Hepatocyte (in vitro differentiated cells): ENCODE data around the gene TRPM5. TPM values are rescaled to one million over a fixed set of nuclear protein-coding genes. Genes with fewer than 3 reads are reported as not detected.

Experiments used
- DNase-seq: peaks from one replicate; pipeline ENCODE4 v3.0.0-alpha.2; 2016; ENCODE audit warnings: low spot score
- H2AFZ ChIP-seq: fragments of 200-600 bp; sonication (generic); 2 replicates; pipeline ENCODE4 v1.6.0; 2016; ENCODE audit warnings: antibody characterized with exemption, mild to moderate bottlenecking
- H3K27ac ChIP-seq: fragments of 200-600 bp; sonication (generic); 2 replicates; pipeline ENCODE4 v1.5.1; 2016; ENCODE audit warnings: mild to moderate bottlenecking
- H3K27me3 ChIP-seq: fragments of 200-600 bp; sonication (generic); 2 replicates; pipeline ENCODE4 v1.6.1; 2016
- H3K36me3 ChIP-seq: fragments of 200-600 bp; sonication (generic); replicated peaks from 2 replicates; pipeline ENCODE4 v1.5.1; 2016; ENCODE audit warnings: low read depth; ENCODE audit not compliant: insufficient read depth
- H3K4me1 ChIP-seq: fragments of 200-600 bp; sonication (generic); 2 replicates; pipeline ENCODE4 v1.5.1; 2016; ENCODE audit warnings: mild to moderate bottlenecking, moderate library complexity; ENCODE audit not compliant: insufficient read depth
- H3K4me2 ChIP-seq: fragments of 200-600 bp; sonication (generic); 2 replicates; pipeline ENCODE4 v1.6.0; 2016
- H3K4me3 ChIP-seq: fragments of 200-600 bp; sonication (generic); 2 replicates; pipeline ENCODE4 v1.5.1; 2016; ENCODE audit warnings: mild to moderate bottlenecking
- H3K79me2 ChIP-seq: fragments of 200-600 bp; sonication (generic); 2 replicates; pipeline ENCODE4 v1.6.0; 2017; ENCODE audit warnings: mild to moderate bottlenecking
- H3K9me2 ChIP-seq: fragments of 200-600 bp; sonication (generic); replicated peaks from 2 replicates; pipeline ENCODE4 v1.6.0; 2017; ENCODE audit warnings: mild to moderate bottlenecking; ENCODE audit not compliant: insufficient read depth
- H3K9me3 ChIP-seq: fragments of 200-600 bp; sonication (generic); 2 replicates; pipeline ENCODE4 v1.5.1; 2016; ENCODE audit warnings: low read depth, mild to moderate bottlenecking
- H4K20me1 ChIP-seq: fragments of 200-600 bp; sonication (generic); 2 replicates; pipeline ENCODE4 v1.6.0; 2016; ENCODE audit warnings: mild to moderate bottlenecking; ENCODE audit not compliant: insufficient read depth, poor library complexity, severe bottlenecking
- CTCF ChIP-seq: fragments of 200-600 bp; sonication (generic); IDR thresholded peaks from 2 replicates; pipeline ENCODE4 v1.5.1; 2016; ENCODE audit warnings: antibody characterized with exemption, mild to moderate bottlenecking; ENCODE audit not compliant: poor library complexity
- EZH2 ChIP-seq: fragments of 200-600 bp; sonication (generic); IDR thresholded peaks from 2 replicates; pipeline ENCODE4 v1.6.1; 2016; ENCODE audit warnings: antibody characterized with exemption, mild to moderate bottlenecking, borderline replicate concordance
- EZH2phosphoT487 ChIP-seq: fragments of 200-600 bp; sonication (generic); IDR thresholded peaks from one replicate; pipeline ENCODE4 v1.6.1; 2018; ENCODE audit warnings: antibody characterized with exemption, mild to moderate bottlenecking, low read depth, moderate library complexity; ENCODE audit not compliant: unreplicated experiment, severe bottlenecking
- WGBS: methylation state at CpG from one replicate; pipeline ENCODE4 v1.1.6; 2016; ENCODE audit warnings: low lambda C conversion rate; ENCODE audit errors: missing lambda C conversion rate; 5-methylcytosine and 5-hydroxymethylcytosine counted together
- polyA plus RNA-seq: library from polyadenylated mRNA; unstranded; fragments of >200 nt; fragmentation: Nextera tagmentation; extraction: Ambion mirVana; gene quantifications from 2 replicates; pipeline ENCODE4 v1.2.1, GENCODE V29; 2016
- total RNA-seq: library from RNA; depleted of rRNA; stranded (reverse); fragments of >200 nt; gene quantifications from 2 replicates; pipeline ENCODE4 v1.2.3, GENCODE V29; 2014

The TRPM5 gene
- total and polyA plus RNA-seq, 2 experiments from 2014 or later: 0.07 to 0.13 TPM

- no peaks in the 10 kb centered on the region for H3K36me3 ChIP-seq
- TF ChIP-seq EZH2phosphoT487: no peak
- no peak for TF ChIP-seq CTCF
- TF ChIP-seq EZH2: no peak
- H3K9me3 ChIP-seq: no peaks in the 10 kb centered on the region
- no peak overlapping the region for H3K4me2 ChIP-seq
- no peak overlapping the region for H2AFZ ChIP-seq
- no peak for DNase-seq
- H3K79me2 ChIP-seq: no peaks in the 10 kb centered on the region
- WGBS: 94% methylated on average over 13 of the region's 13 CpGs
- no peaks in the 10 kb centered on the region for H3K4me1 ChIP-seq
- H3K4me3 ChIP-seq: no peak overlapping the region
- no peaks in the 10 kb centered on the region for H3K9me2 ChIP-seq
- H4K20me1 ChIP-seq: no peaks in the 10 kb centered on the region
- no peak overlapping the region for H3K27ac ChIP-seq
- H3K27me3 ChIP-seq: no peaks in the 10 kb centered on the region
Observed at GRCh38 chr11:2432628-2433071, 11.7 kb downstream of the TRPM5 start.

- TF ChIP-seq EZH2 (no peak), EZH2phosphoT487 (no peak), CTCF (no peak)
- H3K36me3 ChIP-seq: no peaks in the 10 kb centered on the region
- H3K4me3 ChIP-seq: no peak overlapping the region
- H3K9me3 ChIP-seq: no peaks in the 10 kb centered on the region
- H3K27me3 ChIP-seq: no peaks in the 10 kb centered on the region
- no peak overlapping the region for H3K4me2 ChIP-seq
- no peak overlapping the region for H2AFZ ChIP-seq
- no peaks in the 10 kb centered on the region for H3K4me1 ChIP-seq
- 87% methylated on average over 15 of the region's 15 CpGs for WGBS
- H4K20me1 ChIP-seq: no peaks in the 10 kb centered on the region
- H3K79me2 ChIP-seq: no peaks in the 10 kb centered on the region
- H3K27ac ChIP-seq: no peak overlapping the region
- no peak for DNase-seq
- no peaks in the 10 kb centered on the region for H3K9me2 ChIP-seq
Observed at GRCh38 chr11:2432171-2432621, 12.1 kb downstream of the TRPM5 start.

GRCh38 chr11:2431395-2431794 is 12.9 kb downstream of the TRPM5 start:
- Histone ChIP-seq H3K27me3 (no peaks in the 10 kb centered on the region), H3K9me3 (no peaks in the 10 kb centered on the region), H3K9me2 (no peaks in the 10 kb centered on the region), H3K4me2 (no peak overlapping the region), H3K79me2 (no peaks in the 10 kb centered on the region), H4K20me1 (no peaks in the 10 kb centered on the region), H3K4me1 (no peaks in the 10 kb centered on the region), H2AFZ (no peak overlapping the region), H3K27ac (no peak overlapping the region), H3K36me3 (no peaks in the 10 kb centered on the region), H3K4me3 (no peak overlapping the region)
- TF ChIP-seq EZH2phosphoT487 (no peak), EZH2 (no peak), CTCF (no peak)
- no peak for DNase-seq
- 74% methylated on average over 1 of the region's 1 CpG for WGBS
